ENCODE measurements around the gene IL1R2. TPM values are rescaled to one million over a fixed set of nuclear protein-coding genes. Genes with fewer than 3 reads are reported as not detected.

IL1R2 gene
- total RNA-seq, 2 experiments from 2014 or later = 0.53 TPM; not detected in 1

DNA sequence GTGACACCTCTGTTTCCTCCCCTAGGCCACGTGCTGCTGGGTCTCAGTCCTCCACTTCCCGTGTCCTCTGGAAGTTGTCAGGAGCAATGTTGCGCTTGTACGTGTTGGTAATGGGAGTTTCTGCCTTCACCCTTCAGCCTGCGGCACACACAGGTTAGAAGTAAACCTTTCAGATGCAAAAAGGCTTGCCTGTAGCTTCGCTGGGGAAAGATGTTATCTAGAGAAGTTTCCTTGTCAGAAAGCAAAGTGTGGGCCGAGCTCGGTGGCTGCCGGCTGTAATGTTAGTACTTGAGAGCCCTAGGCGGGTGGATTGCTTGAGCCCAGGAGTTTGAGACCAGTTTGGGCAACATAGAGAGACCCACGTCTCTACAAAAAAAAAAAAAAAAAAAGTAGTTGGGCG, 16.7 kb downstream of the IL1R2 start:
- H3K9me3 Mint-ChIP-seq = peaks cover 2% of the 10 kb centered on the region
- H3K4me3 Mint-ChIP-seq = no peak overlapping the region
- ATAC-seq (ENCODE audit: low read depth) (no peak), DNase-seq (no peak)
- no peak overlapping the region for H3K27ac Mint-ChIP-seq
- H3K4me1 Mint-ChIP-seq = peaks cover 2% of the 10 kb centered on the region
- POLR2A ChIA-PET = no interaction called here
- no peaks in the 10 kb centered on the region for H3K36me3 Mint-ChIP-seq
- peaks cover 9% of the 10 kb centered on the region for H3K27me3 Mint-ChIP-seq

DNA sequence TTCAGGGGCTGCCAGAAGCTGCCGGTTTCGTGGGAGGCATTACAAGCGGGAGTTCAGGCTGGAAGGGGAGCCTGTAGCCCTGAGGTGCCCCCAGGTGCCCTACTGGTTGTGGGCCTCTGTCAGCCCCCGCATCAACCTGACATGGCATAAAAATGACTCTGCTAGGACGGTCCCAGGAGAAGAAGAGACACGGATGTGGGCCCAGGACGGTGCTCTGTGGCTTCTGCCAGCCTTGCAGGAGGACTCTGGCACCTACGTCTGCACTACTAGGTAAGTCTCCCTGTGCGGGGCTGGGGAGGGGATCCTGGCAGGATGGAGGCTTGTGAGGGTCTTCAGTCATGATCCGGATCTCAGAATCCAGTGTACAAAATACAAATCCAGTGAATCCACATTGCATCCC, 17.8 kb downstream of the IL1R2 start:
- Mint-ChIP-seq H3K4me3 (no peak overlapping the region), H3K27me3 (peaks cover 9% of the 10 kb centered on the region), H3K9me3 (peaks cover 7% of the 10 kb centered on the region), H3K36me3 (no peaks in the 10 kb centered on the region), H3K27ac (no peak overlapping the region), H3K4me1 (peaks cover 2% of the 10 kb centered on the region)
- POLR2A ChIA-PET = no interaction called here
- ATAC-seq (ENCODE audit: low read depth) (no peak), DNase-seq (no peak)

DNA sequence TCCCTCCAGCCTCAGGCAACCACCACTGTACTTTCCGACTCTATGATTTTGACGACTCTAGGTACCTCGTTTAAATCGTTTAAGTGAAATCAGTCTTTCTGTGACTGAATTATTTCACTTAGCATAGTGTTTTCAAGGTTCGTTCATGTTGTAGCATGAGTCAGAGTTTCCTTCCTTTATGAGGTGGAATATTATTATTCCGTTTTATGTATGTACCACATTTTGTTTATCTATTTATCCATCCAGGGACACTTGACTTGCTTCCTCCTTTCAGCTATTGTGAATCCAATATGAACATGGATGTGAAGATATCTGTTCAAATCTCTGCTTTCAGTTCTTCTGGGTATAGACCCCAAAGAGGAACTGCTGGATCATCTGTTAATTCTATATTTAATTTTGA, 19.1 kb downstream of the IL1R2 start:
- ATAC-seq (ENCODE audit: low read depth) (no peak), DNase-seq (no peak)
- Mint-ChIP-seq H3K4me3 (no peak overlapping the region), H3K9me3 (peaks cover 7% of the 10 kb centered on the region), H3K27me3 (peaks cover 9% of the 10 kb centered on the region), H3K27ac (no peak overlapping the region), H3K36me3 (no peaks in the 10 kb centered on the region), H3K4me1 (peaks cover 2% of the 10 kb centered on the region)
- POLR2A ChIA-PET = no interaction called here

DNA sequence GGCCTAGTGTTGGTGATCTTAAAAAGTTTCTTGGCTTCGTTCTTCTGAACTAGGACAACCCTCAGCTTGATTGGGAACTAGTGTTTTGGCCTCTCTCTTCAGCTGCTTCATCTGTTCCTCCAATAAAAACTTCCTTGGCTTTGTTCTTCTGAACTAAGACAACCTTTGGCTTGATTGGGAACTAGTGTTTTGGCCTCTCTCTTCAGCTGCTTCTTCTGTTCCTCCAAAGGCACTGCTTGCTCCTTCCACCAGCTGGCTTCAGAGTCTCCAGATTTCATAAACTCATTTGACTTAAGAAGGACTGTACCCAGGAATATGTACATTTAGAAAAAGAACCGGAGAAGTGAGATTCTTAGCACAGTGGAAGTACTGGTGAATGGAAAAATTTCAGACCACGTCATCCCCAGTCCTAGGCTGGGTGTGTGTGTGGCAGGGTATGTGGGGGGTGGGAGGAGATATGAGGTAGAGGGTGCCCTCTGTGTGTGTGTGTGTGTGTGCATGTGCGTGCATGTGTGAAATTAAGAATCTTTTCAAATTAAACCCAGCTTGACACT, 20.4 kb downstream of the IL1R2 start:
- ATAC-seq (ENCODE audit: low read depth) (no peak), DNase-seq (no peak)
- H3K36me3 Mint-ChIP-seq = no peaks in the 10 kb centered on the region
- POLR2A ChIA-PET = no interaction called here
- no peak overlapping the region for H3K4me3 Mint-ChIP-seq
- no peaks in the 10 kb centered on the region for H3K4me1 Mint-ChIP-seq
- H3K9me3 Mint-ChIP-seq = peaks cover 7% of the 10 kb centered on the region
- no peak overlapping the region for H3K27ac Mint-ChIP-seq
- peaks cover 9% of the 10 kb centered on the region for H3K27me3 Mint-ChIP-seq

DNA sequence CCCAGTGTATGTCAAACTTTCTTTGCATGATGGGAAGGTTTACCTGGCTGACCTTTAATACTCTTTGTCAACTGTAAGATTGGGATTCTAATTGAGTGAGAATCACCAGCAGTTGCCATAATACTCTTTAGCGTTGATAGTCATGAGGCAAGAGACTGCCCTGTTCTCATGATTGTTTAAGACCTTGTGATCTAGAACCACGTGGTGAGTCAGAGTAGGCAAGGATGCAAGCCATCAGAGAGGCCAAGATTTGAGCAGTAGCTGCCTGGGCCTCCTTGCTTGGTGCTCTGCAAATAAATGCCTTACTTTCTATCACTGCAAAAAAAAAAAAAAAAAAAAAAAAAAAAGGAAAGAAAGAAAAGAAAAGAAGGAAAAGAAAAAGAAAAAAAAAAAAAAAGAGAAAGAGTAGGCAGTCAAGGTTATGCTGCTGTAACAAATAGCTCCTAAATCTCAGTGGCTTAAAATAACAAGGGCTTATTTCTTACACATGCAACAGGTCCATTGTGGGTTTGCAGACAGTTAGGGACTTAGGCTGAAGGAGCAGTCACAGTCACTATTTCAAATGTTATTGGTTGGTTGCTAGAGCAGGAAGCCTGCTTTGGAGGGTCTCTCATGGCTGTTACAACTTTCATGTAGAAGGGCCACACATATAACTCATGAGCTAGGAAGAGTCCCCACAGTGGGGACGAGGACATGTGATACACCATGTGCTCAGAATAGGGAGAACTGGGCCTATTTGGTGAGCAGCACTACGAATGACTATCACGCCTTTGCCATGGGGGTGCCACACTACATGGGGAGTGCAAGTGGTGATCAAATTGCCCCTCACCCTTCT, 21.7 kb downstream of the IL1R2 start:
- Mint-ChIP-seq H3K4me1 (no peaks in the 10 kb centered on the region), H3K4me3 (no peak overlapping the region), H3K9me3 (peaks cover 7% of the 10 kb centered on the region), H3K36me3 (no peaks in the 10 kb centered on the region), H3K27ac (no peak overlapping the region), H3K27me3 (peaks cover 9% of the 10 kb centered on the region)
- POLR2A ChIA-PET = interaction anchor here (0.7 kb wide), 1 partner anchor 91 kb away, joined by 3 read pairs; no protein-coding TSS in a partner anchor
- ATAC-seq (ENCODE audit: low read depth) = no peak
- DNase-seq = no peak

DNA sequence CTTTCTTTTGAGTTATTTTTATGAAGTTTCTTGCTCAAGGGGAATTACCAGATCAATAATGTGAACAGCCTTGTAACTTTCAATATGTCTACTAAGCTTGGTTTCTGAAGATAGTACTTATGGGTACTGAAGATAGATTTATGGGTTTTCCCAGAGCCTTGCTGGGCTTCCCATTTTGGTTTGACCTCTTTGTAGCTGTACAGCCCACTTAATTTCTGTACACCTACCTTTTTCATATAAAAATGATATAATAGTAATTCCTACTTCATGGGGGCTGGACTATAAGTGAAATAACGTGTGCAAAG, 22.2 kb downstream of the IL1R2 start:
- ATAC-seq (ENCODE audit: low read depth) = no peak
- Mint-ChIP-seq H3K9me3 (peaks cover 7% of the 10 kb centered on the region), H3K27ac (no peak overlapping the region), H3K4me1 (no peaks in the 10 kb centered on the region), H3K36me3 (no peaks in the 10 kb centered on the region), H3K4me3 (no peak overlapping the region), H3K27me3 (peaks cover 5% of the 10 kb centered on the region)
- POLR2A ChIA-PET = interaction anchor here (0.7 kb wide), 1 partner anchor 90 kb away, joined by 3 read pairs; no protein-coding TSS in a partner anchor
- no peak for DNase-seq

DNA sequence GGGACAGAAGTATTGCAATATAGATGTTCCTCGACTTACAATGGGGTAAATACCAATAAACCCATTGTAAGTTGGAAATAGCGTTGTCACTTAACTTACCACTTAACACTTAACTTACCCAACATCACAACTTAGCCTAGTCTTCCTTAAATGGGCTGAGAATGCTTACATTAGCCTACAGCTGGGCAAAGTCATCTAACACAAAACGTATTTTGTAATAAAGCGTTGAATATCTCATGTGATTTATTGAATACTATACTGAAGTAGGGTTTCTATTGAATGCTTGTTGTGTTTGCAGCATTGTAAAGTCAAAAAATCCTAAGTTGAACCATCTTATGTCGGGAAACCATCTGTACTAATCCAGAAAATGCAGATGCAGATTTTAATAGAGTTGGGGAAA, 23.6 kb downstream of the IL1R2 start:
- H3K4me3 Mint-ChIP-seq = no peak overlapping the region
- peaks cover 6% of the 10 kb centered on the region for H3K27me3 Mint-ChIP-seq
- ATAC-seq (ENCODE audit: low read depth) (no peak), DNase-seq (no peak)
- H3K4me1 Mint-ChIP-seq = peaks cover under 1% of the 10 kb centered on the region
- H3K36me3 Mint-ChIP-seq = no peaks in the 10 kb centered on the region
- H3K9me3 Mint-ChIP-seq = peaks cover 7% of the 10 kb centered on the region
- POLR2A ChIA-PET = no interaction called here
- no peak overlapping the region for H3K27ac Mint-ChIP-seq

DNA sequence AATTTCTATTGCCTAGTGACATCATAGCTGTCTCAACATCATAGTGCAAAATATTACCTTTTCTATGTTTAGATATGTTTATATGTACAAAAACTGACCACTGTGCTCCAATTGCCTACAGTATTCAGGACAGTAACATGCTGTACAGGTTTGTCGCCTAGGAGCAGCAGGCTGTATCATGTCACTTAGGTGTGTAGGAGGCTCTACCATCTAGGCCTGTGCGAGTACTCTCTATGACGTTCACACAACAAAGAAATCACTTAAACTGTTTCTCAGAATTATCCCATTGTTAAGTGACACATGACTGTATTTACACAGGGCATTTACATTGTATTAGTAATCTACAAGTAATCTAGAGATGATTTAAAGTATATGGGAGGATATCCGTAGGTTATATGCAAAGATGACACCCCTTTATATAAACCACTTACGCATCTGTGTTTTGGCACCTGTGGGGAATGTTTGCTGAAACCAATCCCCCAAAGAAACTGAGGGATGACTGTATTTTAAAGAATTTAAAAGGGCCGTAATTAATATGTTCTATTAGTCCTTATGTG, 24.7 kb downstream of the IL1R2 start:
- peaks cover 7% of the 10 kb centered on the region for H3K9me3 Mint-ChIP-seq
- no peaks in the 10 kb centered on the region for H3K36me3 Mint-ChIP-seq
- no peak overlapping the region for H3K4me3 Mint-ChIP-seq
- H3K4me1 Mint-ChIP-seq = peaks cover 4% of the 10 kb centered on the region
- peaks cover 5% of the 10 kb centered on the region for H3K27me3 Mint-ChIP-seq
- POLR2A ChIA-PET = no interaction called here
- H3K27ac Mint-ChIP-seq = no peak overlapping the region
- DNase-seq (no peak), ATAC-seq (ENCODE audit: low read depth) (no peak)

DNA sequence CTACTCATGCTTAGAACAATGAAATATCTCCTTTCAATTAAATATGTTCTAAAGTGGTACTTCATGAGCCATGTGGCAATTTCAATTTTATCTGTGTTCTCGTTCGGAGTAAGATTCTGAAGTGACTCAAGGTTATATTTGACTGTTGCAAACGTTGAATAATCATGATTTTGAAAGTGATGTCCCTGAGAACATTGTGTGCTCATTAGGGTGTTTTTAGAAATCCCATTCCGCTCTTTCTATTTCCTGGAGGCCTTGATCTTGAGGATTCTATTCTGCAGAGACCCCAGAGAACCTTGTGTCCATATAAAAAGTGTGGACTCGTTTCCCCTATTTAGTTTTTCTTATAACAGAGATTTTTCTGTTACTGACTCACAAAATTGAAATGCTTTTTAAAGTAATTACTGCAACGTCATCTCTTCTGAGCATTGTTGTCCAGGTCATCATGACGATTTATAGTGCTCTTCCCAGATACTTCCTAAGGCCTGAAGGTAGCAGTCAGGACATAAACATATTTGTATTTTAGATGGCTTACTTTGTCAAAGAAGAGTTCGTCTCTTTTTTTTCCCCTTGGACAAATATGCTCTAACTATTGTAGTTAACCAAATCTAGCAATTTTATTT, 27.2 kb downstream of the IL1R2 start:
- ATAC-seq (ENCODE audit: low read depth) (no peak), DNase-seq (no peak)
- peaks cover 3% of the 10 kb centered on the region for H3K27me3 Mint-ChIP-seq
- H3K27ac Mint-ChIP-seq = no peak overlapping the region
- no peak overlapping the region for H3K4me3 Mint-ChIP-seq
- no peaks in the 10 kb centered on the region for H3K36me3 Mint-ChIP-seq
- H3K9me3 Mint-ChIP-seq = peaks cover 2% of the 10 kb centered on the region
- peaks cover 4% of the 10 kb centered on the region for H3K4me1 Mint-ChIP-seq
- POLR2A ChIA-PET = no interaction called here

DNA sequence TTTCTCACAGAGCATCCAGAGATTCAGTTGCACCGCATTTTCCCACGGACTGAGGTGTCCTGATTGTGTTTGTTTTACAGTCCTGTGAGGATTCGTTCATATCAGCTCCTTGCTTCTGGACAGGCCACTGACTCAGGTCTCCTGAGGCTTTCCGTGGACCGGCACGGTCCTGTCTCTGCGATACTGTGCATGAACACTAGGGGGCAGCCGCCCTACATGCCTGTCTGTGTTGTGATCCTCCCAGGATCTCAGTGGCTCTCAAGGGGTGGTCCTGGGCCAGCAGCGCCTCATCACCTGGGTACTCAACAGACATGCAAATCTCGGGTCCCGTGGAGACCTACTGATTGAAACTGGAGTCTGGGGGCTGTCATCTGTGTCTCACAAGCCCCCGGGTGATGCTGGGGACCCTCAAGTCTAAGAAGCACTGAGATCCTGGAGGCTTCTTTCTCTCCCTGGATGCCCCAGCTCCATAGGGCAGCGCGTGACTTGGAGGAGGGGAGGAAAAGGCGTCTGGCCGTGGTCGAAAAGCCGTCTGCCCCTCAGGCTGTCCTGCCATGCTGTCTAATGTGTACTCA, 28.9 kb downstream of the IL1R2 start:
- H3K4me3 Mint-ChIP-seq = no peak overlapping the region
- peaks cover 3% of the 10 kb centered on the region for H3K27me3 Mint-ChIP-seq
- H3K4me1 Mint-ChIP-seq = peaks cover 4% of the 10 kb centered on the region
- DNase-seq (peak; percentile 85), ATAC-seq (ENCODE audit: low read depth) (peak; percentile 89)
- no peaks in the 10 kb centered on the region for H3K9me3 Mint-ChIP-seq
- no peak overlapping the region for H3K27ac Mint-ChIP-seq
- no peaks in the 10 kb centered on the region for H3K36me3 Mint-ChIP-seq
- POLR2A ChIA-PET = interaction anchor here (1.0 kb wide), 1 partner anchor 220 kb away, joined by 6 read pairs; no protein-coding TSS in a partner anchor

DNA sequence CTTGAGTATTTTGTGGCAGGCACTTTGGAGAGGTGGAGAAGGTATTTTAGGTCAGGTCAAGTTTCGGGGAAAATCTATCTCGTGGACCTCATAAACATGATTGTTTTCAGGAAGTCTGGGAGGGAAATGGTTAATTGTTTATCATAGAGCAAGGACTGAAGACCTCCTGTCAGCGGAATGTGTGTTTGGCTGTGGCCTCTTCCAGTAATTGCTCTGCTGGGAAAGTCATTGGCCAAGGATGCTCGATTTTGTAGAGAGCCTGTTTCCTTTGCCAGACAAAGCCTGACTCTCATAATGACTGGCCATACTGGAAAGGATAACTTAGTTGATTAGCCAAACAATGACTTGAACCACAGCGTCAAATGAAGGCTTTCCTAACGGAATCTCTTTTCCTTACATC, 30.0 kb downstream of the IL1R2 start:
- peaks cover 3% of the 10 kb centered on the region for H3K27me3 Mint-ChIP-seq
- no peak overlapping the region for H3K27ac Mint-ChIP-seq
- DNase-seq (no peak), ATAC-seq (ENCODE audit: low read depth) (no peak)
- no peaks in the 10 kb centered on the region for H3K9me3 Mint-ChIP-seq
- H3K4me3 Mint-ChIP-seq = no peak overlapping the region
- POLR2A ChIA-PET = no interaction called here
- no peaks in the 10 kb centered on the region for H3K36me3 Mint-ChIP-seq
- H3K4me1 Mint-ChIP-seq = peaks cover 4% of the 10 kb centered on the region

DNA sequence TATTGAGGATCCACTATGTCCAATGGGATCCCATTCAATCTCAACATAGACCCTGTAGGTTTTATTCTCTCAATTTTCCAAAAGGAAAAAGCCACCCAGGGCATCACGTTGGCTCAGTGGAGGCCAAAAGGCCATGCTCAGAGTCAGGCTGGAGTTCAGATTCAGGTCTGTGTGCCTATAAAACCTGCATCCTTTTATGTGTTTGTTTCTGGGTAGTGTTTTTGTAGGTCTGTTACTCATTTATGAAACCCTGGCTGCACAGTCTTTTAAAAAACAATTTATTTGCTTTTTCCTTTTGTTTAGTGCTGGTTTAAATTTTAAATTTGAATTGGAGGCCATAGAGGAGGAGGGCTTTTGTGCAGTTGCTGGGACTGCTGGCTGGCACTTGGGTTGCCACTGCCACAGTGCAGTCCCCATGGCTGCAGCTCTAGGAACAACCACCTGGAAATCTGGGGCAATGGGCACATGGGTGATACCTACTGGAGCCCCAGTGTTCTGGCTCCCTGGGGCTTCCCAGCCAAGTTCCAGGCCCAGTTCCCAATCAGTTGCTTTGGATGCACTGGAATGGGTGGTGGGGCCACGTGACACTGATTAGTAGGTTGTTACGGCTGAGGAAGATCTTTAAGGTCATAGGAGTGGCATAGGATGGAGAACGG, 31.3 kb downstream of the IL1R2 start:
- no peaks in the 10 kb centered on the region for H3K9me3 Mint-ChIP-seq
- H3K4me3 Mint-ChIP-seq = no peak overlapping the region
- no peaks in the 10 kb centered on the region for H3K36me3 Mint-ChIP-seq
- H3K27ac Mint-ChIP-seq = no peak overlapping the region
- DNase-seq (no peak), ATAC-seq (ENCODE audit: low read depth) (no peak)
- peaks cover 3% of the 10 kb centered on the region for H3K27me3 Mint-ChIP-seq
- POLR2A ChIA-PET = no interaction called here
- H3K4me1 Mint-ChIP-seq = peaks cover 4% of the 10 kb centered on the region

DNA sequence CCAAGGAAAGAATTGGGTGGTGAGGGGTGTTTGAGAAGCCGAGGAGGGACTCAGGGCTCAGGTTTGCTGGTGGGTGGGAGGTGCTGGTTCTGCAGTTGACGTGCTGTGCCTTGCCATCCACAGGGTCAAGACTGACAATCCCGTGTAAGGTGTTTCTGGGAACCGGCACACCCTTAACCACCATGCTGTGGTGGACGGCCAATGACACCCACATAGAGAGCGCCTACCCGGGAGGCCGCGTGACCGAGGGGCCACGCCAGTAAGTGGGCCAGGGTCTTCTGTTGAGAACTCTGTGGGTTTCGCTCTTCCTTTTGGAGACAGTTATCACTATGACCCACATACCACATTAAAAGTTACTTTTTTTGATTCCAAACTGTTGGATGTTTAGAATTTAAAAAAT, 32.6 kb downstream of the IL1R2 start:
- no peak overlapping the region for H3K4me3 Mint-ChIP-seq
- no peak overlapping the region for H3K27ac Mint-ChIP-seq
- H3K9me3 Mint-ChIP-seq = no peaks in the 10 kb centered on the region
- peaks cover 4% of the 10 kb centered on the region for H3K4me1 Mint-ChIP-seq
- peaks cover 1% of the 10 kb centered on the region for H3K36me3 Mint-ChIP-seq
- DNase-seq (no peak), ATAC-seq (ENCODE audit: low read depth) (no peak)
- H3K27me3 Mint-ChIP-seq = peaks cover 3% of the 10 kb centered on the region
- POLR2A ChIA-PET = no interaction called here

All from activated naive CD8-positive, alpha-beta T cell treated with anti-CD3 and anti-CD28 coated beads, Interleukin-2, amount 10 ng/mL, durations not matched to agents 7 days and 5 days (primary cell).